ENCODE results near the gene ACAN. TPM values are rescaled to one million over a fixed set of nuclear protein-coding genes. Genes with fewer than 3 reads are reported as not detected.

Gene ACAN
- total and polyA plus RNA-seq, 10 of the 15 experiments (the other 5 are each of a cell fraction or from before 2014, with no cell fraction given) = not detected

GRCh38 chr15:88847144-88847543 lies 43.9 kb downstream of the ACAN start:
- ChIA-PET POLR2A (no interaction called here), RAD21 (ENCODE audit: unreplicated experiment) (no interaction called here), SMC1A (ENCODE audit: uncharacterized antibody, unreplicated experiment) (no interaction called here), CTCF (no interaction called here)
- H3K27ac ChIP-seq (ENCODE audit: control insufficient read depth, insufficient read depth) = no peak overlapping the region
- intact Hi-C loops (cut with micrococcal nuclease; ENCODE audit: unreplicated experiment) = no loop called here
- FAIRE-seq = no peak
- no peak overlapping the region for H3K9ac ChIP-seq (ENCODE audit: control insufficient read depth, insufficient read depth, low read length)
- no TSS peak for BruUV-seq (replicated peaks)
- H3K4me1 ChIP-seq (ENCODE audit: control insufficient read depth, insufficient read depth, low read length) = no peaks in the 10 kb centered on the region
- no peaks in the 10 kb centered on the region for H3K79me2 ChIP-seq (ENCODE audit: control insufficient read depth, insufficient read depth, low read length)
- no peaks in the 10 kb centered on the region for H3K9me3 ChIP-seq (replicated peaks; ENCODE audit: control insufficient read depth, insufficient read depth, low read length)
- no peaks in the 10 kb centered on the region for H4K20me1 ChIP-seq (ENCODE audit: control insufficient read depth, insufficient read depth)
- in situ Hi-C loops (cut with MboI) = no loop called here
- no peaks in the 10 kb centered on the region; a peak in 1 of 4 replicates for H3K27me3 ChIP-seq (replicated peaks in 1 of 2; ENCODE audit: control insufficient read depth in 2 of 2, insufficient read depth in 2 of 2, low read length in 1 of 2)
- no peaks in the 10 kb centered on the region for H3K36me3 ChIP-seq (ENCODE audit: control insufficient read depth in 2 of 2, insufficient read depth in 2 of 2, low read length in 1 of 2)
- H3K4me3 ChIP-seq = no peak overlapping the region
- no peak for ATAC-seq
- no peak for DNase-seq (ENCODE audit: low read depth, low spot score)
- no peak overlapping the region for H3K4me2 ChIP-seq (ENCODE audit: control insufficient read depth, insufficient read depth)
- TF ChIP-seq IRF5 (IDR thresholded peaks at IDR 0.05; ENCODE audit: borderline replicate concordance) = no peak
- no peak for TF ChIP-seq ATF2 (IDR thresholded peaks at IDR 0.05; ENCODE audit: low read length)
- TF ChIP-seq GABPA (IDR thresholded peaks at IDR 0.05; ENCODE audit: low read depth) = no peak
- TF ChIP-seq ZNF384 (IDR thresholded peaks at IDR 0.05; ENCODE audit: borderline replicate concordance, low read depth, low read length) = no peak
- TF ChIP-seq POLR2A (IDR thresholded peaks at IDR 0.05; ENCODE audit: low read depth, low read length) = no peak
- TF ChIP-seq STAT3 (IDR thresholded peaks at IDR 0.05; ENCODE audit: low read depth, low read length) = no peak
- 47% methylated on average over 14 of the region's 20 CpGs for WGBS (ENCODE audit: insufficient coverage, insufficient replicate concordance, low lambda C conversion rate, missing lambda C conversion rate)
- no peak overlapping the region for H2AFZ ChIP-seq (ENCODE audit: control insufficient read depth, low read depth, low read length)

- no peak overlapping the region for H3K9ac ChIP-seq (ENCODE audit: control insufficient read depth, insufficient read depth, low read length)
- ChIA-PET RAD21 (ENCODE audit: unreplicated experiment) (no interaction called here), CTCF (no interaction called here), SMC1A (ENCODE audit: uncharacterized antibody, unreplicated experiment) (no interaction called here), POLR2A (no interaction called here)
- H3K36me3 ChIP-seq (ENCODE audit: control insufficient read depth in 2 of 2, insufficient read depth in 2 of 2, low read length in 1 of 2) = no peaks in the 10 kb centered on the region
- H3K4me2 ChIP-seq (ENCODE audit: control insufficient read depth, insufficient read depth) = no peak overlapping the region
- TF ChIP-seq SIN3A (IDR thresholded peaks at IDR 0.05; ENCODE audit: low read depth, low read length) = no peak
- TF ChIP-seq BCLAF1 (IDR thresholded peaks at IDR 0.05) = no peak
- TF ChIP-seq NFYA (IDR thresholded peaks at IDR 0.05; ENCODE audit: borderline replicate concordance, low read depth, low read length) = no peak
- TF ChIP-seq BRCA1 (IDR thresholded peaks at IDR 0.05; ENCODE audit: low read depth, low read length) = no peak
- TF ChIP-seq NR2F1 (conservative IDR thresholded peaks at IDR 0.05) = no peak
- no peak for ATAC-seq
- 21% methylated on average over 3 of the region's 3 CpGs for WGBS (ENCODE audit: insufficient coverage, insufficient replicate concordance, low lambda C conversion rate, missing lambda C conversion rate)
- no TSS peak for BruUV-seq (replicated peaks)
- H3K9me3 ChIP-seq (replicated peaks; ENCODE audit: control insufficient read depth, insufficient read depth, low read length) = no peaks in the 10 kb centered on the region
- H2AFZ ChIP-seq (ENCODE audit: control insufficient read depth, low read depth, low read length) = no peak overlapping the region
- H3K79me2 ChIP-seq (ENCODE audit: control insufficient read depth, insufficient read depth, low read length) = no peaks in the 10 kb centered on the region
- FAIRE-seq = no peak
- intact Hi-C loops (cut with micrococcal nuclease; ENCODE audit: unreplicated experiment) (no loop called here), in situ Hi-C loops (cut with MboI) (no loop called here)
- H3K4me3 ChIP-seq = no peak overlapping the region
- H3K27me3 ChIP-seq (replicated peaks in 1 of 2; ENCODE audit: control insufficient read depth in 2 of 2, insufficient read depth in 2 of 2, low read length in 1 of 2) = no peaks in the 10 kb centered on the region; a peak in 1 of 4 replicates
- H3K27ac ChIP-seq (ENCODE audit: control insufficient read depth, insufficient read depth) = no peak overlapping the region
- no peaks in the 10 kb centered on the region for H3K4me1 ChIP-seq (ENCODE audit: control insufficient read depth, insufficient read depth, low read length)
- DNase-seq (ENCODE audit: low read depth, low spot score) = no peak
- no peaks in the 10 kb centered on the region for H4K20me1 ChIP-seq (ENCODE audit: control insufficient read depth, insufficient read depth)
Observed at GRCh38 chr15:88848203-88848602, 45.0 kb downstream of the ACAN start.

All from GM12878 (cell line).